ENCODE results near the gene GMIP.
A peak's percentile ranks its signal among the peaks of the same experiment; 100 is the strongest.
"Not testable (repeated sequence)": the region's sequence is repeated elsewhere in the genome, so short reads cannot be mapped to it uniquely, and the experiment has no call there.

Gene GMIP

GRCh38 chr19:19633711-19634515 lies 9.5 kb downstream of the GMIP start:
- DNase-seq: no peak

- DNase-seq: no peak
Observed at GRCh38 chr19:19632661-19633060, 10.8 kb downstream of the GMIP start.

GRCh38 chr19:19631346-19631745 lies 12.1 kb downstream of the GMIP start:
- DNase-seq: no peak

- no peak for DNase-seq
Observed at GRCh38 chr19:19630426-19630825, 13.0 kb downstream of the GMIP start.

- no peak for DNase-seq
Observed at GRCh38 chr19:19630062-19630414, 13.4 kb downstream of the GMIP start.

GRCh38 chr19:19628501-19629134 lies 14.8 kb downstream of the GMIP start:
- DNase-seq: peak; percentile 75

GRCh38 chr19:19627621-19628500 lies 15.6 kb downstream of the GMIP start, which contains the start of gene LPAR2:
LPAR2 (minus strand) TSS chr19:19628220; CDS start chr19:19627275, 945 bp downstream.
- peak; percentile 75 for DNase-seq

GRCh38 chr19:19626516-19627472 lies 16.7 kb downstream of the GMIP start:
- no peak for DNase-seq

GRCh38 chr19:19624032-19624570 lies 19.4 kb downstream of the GMIP start:
- DNase-seq: no peak

- DNase-seq: no peak
Observed at GRCh38 chr19:19623383-19623782, 20.1 kb downstream of the GMIP start.

- no peak for DNase-seq
Observed at GRCh38 chr19:19619849-19620210, 23.6 kb downstream of the GMIP start.

- no peak for DNase-seq
Observed at GRCh38 chr19:19619181-19619848, 24.1 kb downstream of the GMIP start.

GRCh38 chr19:19618219-19619051 lies 25.0 kb downstream of the GMIP start, which contains the start of gene PBX4:
PBX4 (minus strand) TSS chr19:19618687; CDS start chr19:19618629, 58 bp downstream.
- peak; percentile 97 for DNase-seq

GRCh38 chr19:19615086-19615485 lies 28.4 kb downstream of the GMIP start:
- DNase-seq: no peak

- no peak for DNase-seq
Observed at GRCh38 chr19:19613506-19613905, 30.0 kb downstream of the GMIP start.

- DNase-seq: no peak
Observed at GRCh38 chr19:19610376-19611202, 32.9 kb downstream of the GMIP start.

- DNase-seq: not testable (repeated sequence)
Observed at GRCh38 chr19:19606686-19607085, 36.8 kb downstream of the GMIP start.

GRCh38 chr19:19606021-19606420 lies 37.4 kb downstream of the GMIP start:
- DNase-seq: peak; percentile 83

- DNase-seq: no peak
Observed at GRCh38 chr19:19602713-19603324, 40.6 kb downstream of the GMIP start.
